SU-DHL-6 (cell line): ENCODE results near the gene LPIN1.

Source experiments
- H2AFZ ChIP-seq: fragments of 200-600 bp; sonication (generic); 2 replicates; pipeline ENCODE4 v1.6.1; 2014; ENCODE audit warnings: low read depth, mild to moderate bottlenecking, moderate library complexity, mixed read lengths, antibody characterized with exemption, low read length; ENCODE audit not compliant: severe bottlenecking
- H3F3A ChIP-seq: fragments of 200-600 bp; shearing (Covaris generic); 2 replicates; pipeline ENCODE4 v1.6.0; 2016; ENCODE audit warnings: antibody characterized with exemption, mild to moderate bottlenecking; ENCODE audit not compliant: insufficient read depth
- H3K27ac ChIP-seq: fragments of 200-600 bp; sonication (generic); 2 replicates; pipeline ENCODE4 v1.5.1; 2016; ENCODE audit warnings: low read depth, mild to moderate bottlenecking, low read length, moderate library complexity, mixed read lengths
- H3K27me3 ChIP-seq: fragments of 200-600 bp; sonication (generic), shearing (Covaris generic); 2 replicates; pipeline ENCODE4 v1.6.0; 2014; ENCODE audit warnings: mild to moderate bottlenecking, low read length
- H3K36me3 ChIP-seq: fragments of 200-600 bp; sonication (generic); 2 replicates; pipeline ENCODE4 v1.6.1; 2014; ENCODE audit warnings: mild to moderate bottlenecking, low read length, mixed read lengths
- H3K4me2 ChIP-seq: fragments of 300-600, 200-600 bp; shearing (Covaris generic), sonication (generic); 2 replicates; pipeline ENCODE4 v1.6.0; 2014; ENCODE audit warnings: low read length, low read depth, mild to moderate bottlenecking; ENCODE audit not compliant: poor library complexity, severe bottlenecking
- H3K4me3 ChIP-seq: fragments of 200-600 bp; sonication (generic); 2 replicates; pipeline ENCODE4 v1.5.1; 2014; ENCODE audit warnings: antibody characterized with exemption, low read length, mild to moderate bottlenecking, mixed read lengths; ENCODE audit not compliant: insufficient read depth, poor library complexity, severe bottlenecking
- H3K79me2 ChIP-seq: fragments of 200-600 bp; sonication (generic); 2 replicates; pipeline ENCODE4 v1.6.1; 2014; ENCODE audit warnings: mild to moderate bottlenecking, low read length, moderate library complexity; ENCODE audit not compliant: insufficient read depth
- H3K9ac ChIP-seq: fragments of 200-600 bp; sonication (generic); 2 replicates; pipeline ENCODE4 v1.7.0; 2014; ENCODE audit warnings: mild to moderate bottlenecking, low read length
- H3K9me2 ChIP-seq: fragments of 200-600 bp; sonication (generic); replicated peaks from 2 replicates; pipeline ENCODE4 v1.6.1; 2014; ENCODE audit warnings: low read length; ENCODE audit not compliant: insufficient read depth
- H3K9me3 ChIP-seq: fragments of 200-600 bp; sonication (generic); 2 replicates; pipeline ENCODE4 v1.6.1; 2014; ENCODE audit warnings: low read length, mixed read lengths; ENCODE audit not compliant: insufficient read depth
- H4K20me1 ChIP-seq: fragments of 200-600 bp; sonication (generic); 2 replicates; pipeline ENCODE4 v1.6.1; 2014; ENCODE audit warnings: low read depth, mild to moderate bottlenecking, antibody characterized with exemption, low read length, moderate library complexity, mixed read lengths
- CTCF ChIP-seq: fragments of 200-600 bp; sonication (generic); IDR thresholded peaks from one replicate; pipeline ENCODE4 v1.5.1; 2017; ENCODE audit warnings: antibody characterized with exemption, mild to moderate bottlenecking, low read length, moderate library complexity; ENCODE audit not compliant: insufficient read depth, poor library complexity, severe bottlenecking
- EZH2phosphoT487 ChIP-seq: fragments of 200-600 bp; sonication (generic), shearing (Covaris generic); conservative IDR thresholded peaks from 2 replicates; pipeline ENCODE4 v1.6.1; 2018; ENCODE audit warnings: mild to moderate bottlenecking, antibody characterized with exemption, low read length, moderate library complexity, mixed read lengths

Gene LPIN1

GRCh38 chr2:11874861-11875260 is 128.4 kb downstream of the LPIN1 start:
- no peak for TF ChIP-seq EZH2phosphoT487
- TF ChIP-seq CTCF = no peak

GRCh38 chr2:11875481-11875880 is 129.0 kb downstream of the LPIN1 start:
- no peak overlapping the region for H3K27ac ChIP-seq
- no peak overlapping the region for H3K4me2 ChIP-seq

More at GRCh38 chr2:11874861-11875260, 128.4 kb downstream of the LPIN1 start:
- Histone ChIP-seq H3F3A (no peaks in the 10 kb centered on the region), H3K9ac (no peak overlapping the region), H3K9me3 (no peaks in the 10 kb centered on the region), H3K4me2 (no peak overlapping the region), H2AFZ (no peak overlapping the region), H3K4me3 (no peak overlapping the region), H3K79me2 (no peaks in the 10 kb centered on the region), H3K27ac (no peak overlapping the region), H3K36me3 (no peaks in the 10 kb centered on the region), H4K20me1 (no peaks in the 10 kb centered on the region), H3K27me3 (no peaks in the 10 kb centered on the region), H3K9me2 (no peaks in the 10 kb centered on the region)

GRCh38 chr2:11876436-11876835 is 130.0 kb downstream of the LPIN1 start:
- H4K20me1 ChIP-seq = no peaks in the 10 kb centered on the region
- no peaks in the 10 kb centered on the region for H3K9me3 ChIP-seq
- no peaks in the 10 kb centered on the region for H3K79me2 ChIP-seq
- H3K27ac ChIP-seq = no peak overlapping the region
- TF ChIP-seq EZH2phosphoT487 = no peak
- no peak for TF ChIP-seq CTCF
- H3K9me2 ChIP-seq = no peaks in the 10 kb centered on the region
- H3K36me3 ChIP-seq = no peaks in the 10 kb centered on the region
- H2AFZ ChIP-seq = no peak overlapping the region
- no peak overlapping the region for H3K4me3 ChIP-seq
- H3F3A ChIP-seq = no peaks in the 10 kb centered on the region
- no peaks in the 10 kb centered on the region for H3K27me3 ChIP-seq
- no peak overlapping the region for H3K4me2 ChIP-seq
- H3K9ac ChIP-seq = no peak overlapping the region

More at GRCh38 chr2:11875481-11875880, 129.0 kb downstream of the LPIN1 start:
- H4K20me1 ChIP-seq = no peaks in the 10 kb centered on the region
- no peak overlapping the region for H3K4me3 ChIP-seq
- no peaks in the 10 kb centered on the region for H3K9me2 ChIP-seq
- H3K9ac ChIP-seq = no peak overlapping the region
- H3K79me2 ChIP-seq = no peaks in the 10 kb centered on the region
- H3K9me3 ChIP-seq = no peaks in the 10 kb centered on the region
- no peak overlapping the region for H2AFZ ChIP-seq
- no peaks in the 10 kb centered on the region for H3F3A ChIP-seq
- no peaks in the 10 kb centered on the region for H3K36me3 ChIP-seq
- no peak for TF ChIP-seq CTCF
- no peaks in the 10 kb centered on the region for H3K27me3 ChIP-seq

- Histone ChIP-seq H3K4me2 (no peak overlapping the region), H3K9ac (no peak overlapping the region), H3K27ac (no peak overlapping the region), H2AFZ (no peak overlapping the region), H3K36me3 (no peaks in the 10 kb centered on the region), H4K20me1 (no peaks in the 10 kb centered on the region), H3K9me2 (no peaks in the 10 kb centered on the region), H3K9me3 (no peaks in the 10 kb centered on the region), H3K27me3 (no peaks in the 10 kb centered on the region), H3F3A (no peaks in the 10 kb centered on the region), H3K4me3 (no peak overlapping the region), H3K79me2 (no peaks in the 10 kb centered on the region)
- TF ChIP-seq EZH2phosphoT487 = no peak
- TF ChIP-seq CTCF = no peak
These were observed 130.5 kb downstream of the LPIN1 start for GRCh38 chr2:11876889-11877288.
